SK-N-SH treated with all-trans-retinoic acid at 6 μM for 48 hours (cell line): ENCODE data around the gene PCAT7.

Source experiments
- ATAC-seq: fragments of 200-7000 bp; cut with Tn5 transposase; 3 replicates; pipeline ENCODE4 v1.9.1; 2020; ENCODE audit warnings: mild to moderate bottlenecking, moderate library complexity
- ARNTL ChIP-seq: fragments of 450-650 bp; formaldehyde crosslinking; IDR thresholded peaks from 2 replicates; pipeline ENCODE4 v1.5.0; 2020; ENCODE audit warnings: low read depth, mild to moderate bottlenecking, moderate library complexity, borderline replicate concordance
- BACH2 ChIP-seq: fragments of 250-450 bp; sonication (Bioruptor Pico); IDR thresholded peaks from 2 replicates; pipeline ENCODE4 v1.9.0; 2021; ENCODE audit warnings: mild to moderate bottlenecking, borderline replicate concordance
- CREB5 ChIP-seq: fragments of 250-450 bp; sonication (Bioruptor Pico); IDR thresholded peaks from 2 replicates; pipeline ENCODE4 v1.5.1; 2020; ENCODE audit warnings: low read depth, mild to moderate bottlenecking, moderate library complexity
- CSDC2 ChIP-seq: fragments of 250-450 bp; sonication (Bioruptor Pico); IDR thresholded peaks from 2 replicates; pipeline ENCODE4 v1.5.0; 2020; ENCODE audit warnings: mild to moderate bottlenecking, moderate library complexity
- CSRNP3 ChIP-seq: fragments of 250-450 bp; sonication (Bioruptor Pico); IDR thresholded peaks from 2 replicates; pipeline ENCODE4 v1.5.1; 2021; ENCODE audit warnings: mild to moderate bottlenecking, moderate library complexity
- ESRRG ChIP-seq: fragments of 250-450 bp; sonication (Bioruptor Pico); IDR thresholded peaks from 2 replicates; pipeline ENCODE4 v1.6.1; 2021; ENCODE audit warnings: mild to moderate bottlenecking
- GLIS3 ChIP-seq: fragments of 250-450 bp; sonication (Bioruptor Pico); IDR thresholded peaks from 2 replicates; pipeline ENCODE4 v1.5.0; 2020; ENCODE audit warnings: mild to moderate bottlenecking, moderate library complexity
- OSR1 ChIP-seq: fragments of 250-450 bp; sonication (Bioruptor Pico); IDR thresholded peaks from 2 replicates; pipeline ENCODE4 v1.8.0; 2022; ENCODE audit warnings: moderate library complexity, mild to moderate bottlenecking, inconsistent platforms
- PATZ1 ChIP-seq: fragments of 250-450 bp; sonication (Bioruptor Pico); IDR thresholded peaks from 2 replicates; pipeline ENCODE4 v1.8.0; 2020; ENCODE audit warnings: mild to moderate bottlenecking, moderate library complexity, borderline replicate concordance
- POU6F1 ChIP-seq: fragments of 250-450 bp; sonication (Bioruptor Pico); IDR thresholded peaks from 2 replicates; pipeline ENCODE4 v1.8.0; 2021; ENCODE audit warnings: low read depth, mild to moderate bottlenecking, moderate library complexity, borderline replicate concordance
- PPARA ChIP-seq: fragments of 250-450 bp; sonication (Bioruptor Pico); IDR thresholded peaks from 2 replicates; pipeline ENCODE4 v1.5.0; 2020; ENCODE audit warnings: mild to moderate bottlenecking, borderline replicate concordance
- RARB ChIP-seq: fragments of 250-450 bp; sonication (Bioruptor Pico); IDR thresholded peaks from 2 replicates; pipeline ENCODE4 v1.8.0; 2021; ENCODE audit warnings: mild to moderate bottlenecking, moderate library complexity
- SNAI2 ChIP-seq: fragments of 250-450 bp; sonication (Bioruptor Pico); IDR thresholded peaks from 2 replicates; pipeline ENCODE4 v1.5.0; 2020; ENCODE audit warnings: mild to moderate bottlenecking, moderate library complexity
- TCF4 ChIP-seq: fragments of 250-450 bp; sonication (Bioruptor Pico); IDR thresholded peaks from 2 replicates; pipeline ENCODE4 v1.8.0; 2021; ENCODE audit warnings: mild to moderate bottlenecking, moderate library complexity, borderline replicate concordance
- TOX ChIP-seq: fragments of 250-450 bp; sonication (Bioruptor Pico); IDR thresholded peaks from 2 replicates; pipeline ENCODE4 v1.8.0; 2021; ENCODE audit warnings: mild to moderate bottlenecking, moderate library complexity, borderline replicate concordance
- TSHZ2 ChIP-seq: fragments of 250-450 bp; sonication (Bioruptor Pico); IDR thresholded peaks from 2 replicates; pipeline ENCODE4 v1.5.0; 2020; ENCODE audit warnings: mild to moderate bottlenecking, moderate library complexity
- ZC3H10 ChIP-seq: fragments of 250-450 bp; sonication (Bioruptor Pico); IDR thresholded peaks from 2 replicates; pipeline ENCODE4 v1.5.1; 2021; ENCODE audit warnings: mild to moderate bottlenecking, moderate library complexity
- ZFP3 ChIP-seq: fragments of 250-450 bp; sonication (Bioruptor Pico); IDR thresholded peaks from 2 replicates; pipeline ENCODE4 v1.5.0; 2020; ENCODE audit warnings: mild to moderate bottlenecking, moderate library complexity
- ZFP30 ChIP-seq: fragments of 450-650 bp; formaldehyde crosslinking; IDR thresholded peaks from 2 replicates; pipeline ENCODE4 v1.5.0; 2022; ENCODE audit warnings: mild to moderate bottlenecking, moderate library complexity
- ZNF565 ChIP-seq: fragments of 450-650 bp; formaldehyde crosslinking; conservative IDR thresholded peaks from 2 replicates; pipeline ENCODE4 v1.5.0; 2020; ENCODE audit warnings: low read depth, mild to moderate bottlenecking, moderate library complexity
- ZNF8 ChIP-seq: fragments of 450-650 bp; formaldehyde crosslinking; IDR thresholded peaks from 2 replicates; pipeline ENCODE4 v1.5.0; 2020; ENCODE audit warnings: mild to moderate bottlenecking, moderate library complexity

Gene PCAT7

GRCh38 chr9:94602666-94603065 lies 47.8 kb downstream of the PCAT7 start:
- TF ChIP-seq POU6F1 (CRISPR knock-in tag) (no peak), ARNTL (no peak), TOX (CRISPR knock-in tag) (no peak), GLIS3 (no peak), CREB5 (CRISPR knock-in tag) (no peak), ZC3H10 (no peak), CSDC2 (CRISPR knock-in tag) (no peak), PATZ1 (CRISPR knock-in tag) (no peak), TSHZ2 (CRISPR knock-in tag) (no peak), RARB (CRISPR knock-in tag) (no peak), OSR1 (CRISPR knock-in tag) (no peak), ZNF8 (CRISPR knock-in tag) (no peak), SNAI2 (CRISPR knock-in tag) (no peak), ZNF565 (CRISPR knock-in tag) (no peak), PPARA (no peak), ZFP30 (CRISPR knock-in tag) (no peak), ZFP3 (no peak), CSRNP3 (no peak)
- TF ChIP-seq, all 23 proteins: peak for 0
- ATAC-seq = no peak

GRCh38 chr9:94603259-94604160 lies 48.6 kb downstream of the PCAT7 start:
- peak; percentile 90 for ATAC-seq
- TF ChIP-seq BACH2 (no peak), ESRRG (CRISPR knock-in tag) (no peak), ZFP30 (CRISPR knock-in tag) (no peak), OSR1 (CRISPR knock-in tag) (no peak)

GRCh38 chr9:94606646-94607422 lies 52.0 kb downstream of the PCAT7 start:
- ATAC-seq = no peak
- TF ChIP-seq SNAI2 (CRISPR knock-in tag) (no peak), ZC3H10 (no peak), CREB5 (CRISPR knock-in tag) (no peak), ZNF8 (CRISPR knock-in tag) (no peak), TCF4 (CRISPR knock-in tag) (no peak), CSDC2 (CRISPR knock-in tag) (no peak), RARB (CRISPR knock-in tag) (no peak), GLIS3 (no peak), TSHZ2 (CRISPR knock-in tag) (no peak)
